ENCODE measurements around the gene ACSL3.

DNA sequence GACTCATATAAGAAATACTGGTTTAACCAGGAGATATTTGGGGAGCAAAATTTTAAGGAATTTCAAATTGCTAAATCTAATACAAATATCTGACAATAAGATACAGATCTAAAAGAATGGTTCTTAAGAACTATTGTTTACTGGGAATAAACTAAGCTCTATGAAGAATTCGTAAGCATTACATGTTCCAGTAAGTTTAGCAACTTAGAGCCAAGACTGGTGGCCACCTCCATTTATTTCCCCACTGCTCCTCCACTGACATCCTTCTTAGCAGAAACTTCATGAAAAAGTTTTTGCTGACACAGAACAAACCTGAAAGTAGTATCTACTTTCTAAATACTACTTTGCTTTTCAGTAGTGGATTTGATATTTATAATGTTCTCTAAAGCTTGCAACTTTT lies 83.0 kb downstream of the ACSL3 start:
- TF ChIP-seq EZH2 (IDR thresholded peaks at IDR 0.05; ENCODE audit: borderline replicate concordance, low read depth, low read length, severe bottlenecking) (no peak), POLR2A (IDR thresholded peaks at IDR 0.05; ENCODE audit: low read depth, low read length) (no peak), POLR2AphosphoS5 (IDR thresholded peaks at IDR 0.05; ENCODE audit: insufficient read depth, low read depth, low read length) (no peak), FOS (IDR thresholded peaks at IDR 0.05; ENCODE audit: borderline replicate concordance, insufficient read depth, low read length) (no peak), MYC (IDR thresholded peaks at IDR 0.05; ENCODE audit: low read depth, low read length) (no peak)
- TF ChIP-seq, protein P1, sequence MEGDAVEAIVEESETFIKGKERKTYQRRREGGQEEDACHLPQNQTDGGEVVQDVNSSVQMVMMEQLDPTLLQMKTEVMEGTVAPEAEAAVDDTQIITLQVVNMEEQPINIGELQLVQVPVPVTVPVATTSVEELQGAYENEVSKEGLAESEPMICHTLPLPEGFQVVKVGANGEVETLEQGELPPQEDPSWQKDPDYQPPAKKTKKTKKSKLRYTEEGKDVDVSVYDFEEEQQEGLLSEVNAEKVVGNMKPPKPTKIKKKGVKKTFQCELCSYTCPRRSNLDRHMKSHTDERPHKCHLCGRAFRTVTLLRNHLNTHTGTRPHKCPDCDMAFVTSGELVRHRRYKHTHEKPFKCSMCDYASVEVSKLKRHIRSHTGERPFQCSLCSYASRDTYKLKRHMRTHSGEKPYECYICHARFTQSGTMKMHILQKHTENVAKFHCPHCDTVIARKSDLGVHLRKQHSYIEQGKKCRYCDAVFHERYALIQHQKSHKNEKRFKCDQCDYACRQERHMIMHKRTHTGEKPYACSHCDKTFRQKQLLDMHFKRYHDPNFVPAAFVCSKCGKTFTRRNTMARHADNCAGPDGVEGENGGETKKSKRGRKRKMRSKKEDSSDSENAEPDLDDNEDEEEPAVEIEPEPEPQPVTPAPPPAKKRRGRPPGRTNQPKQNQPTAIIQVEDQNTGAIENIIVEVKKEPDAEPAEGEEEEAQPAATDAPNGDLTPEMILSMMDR (IDR thresholded peaks at IDR 0.05; ENCODE audit: extremely low read depth in 1 of 2, insufficient read depth in 1 of 2, low read depth in 1 of 2, low read length in 2 of 2) = no peak
- TF ChIP-seq, protein P2, sequence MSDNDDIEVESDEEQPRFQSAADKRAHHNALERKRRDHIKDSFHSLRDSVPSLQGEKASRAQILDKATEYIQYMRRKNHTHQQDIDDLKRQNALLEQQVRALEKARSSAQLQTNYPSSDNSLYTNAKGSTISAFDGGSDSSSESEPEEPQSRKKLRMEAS (IDR thresholded peaks at IDR 0.05; ENCODE audit: insufficient read depth, insufficient read length) = no peak

Data from endothelial cell of umbilical vein (primary cell).